SK-N-SH (cell line): Measurements from ENCODE around the gene GATC. TPM values are rescaled to one million over a fixed set of nuclear protein-coding genes. Genes with fewer than 3 reads are reported as not detected.

Experiments used
- CTCF ChIA-PET: fragments of 300-600, 350-600 bp; formaldehyde crosslinking; extraction: SDS; loops from one replicate; lab custom pipeline; 2021; lab: Yijun Ruan, JAX
- POLR2A ChIA-PET: fragments of 350-600 bp; sonication (Branson Sonifier 250); formaldehyde crosslinking; extraction: SDS; loops from one replicate; lab custom pipeline; 2020; ENCODE audit warnings: antibody characterized with exemption, inconsistent platforms; lab: Yijun Ruan, JAX
- DNase-seq: peaks from one replicate; pipeline ENCODE4 v3.0.0; 2012
- H2AFZ ChIP-seq: fragments of 200-600 bp; sonication (generic); 2 replicates; pipeline ENCODE4 v1.8.1; 2016; ENCODE audit warnings: antibody characterized with exemption, mild to moderate bottlenecking, low read depth
- H3F3A ChIP-seq: fragments of 200-600 bp; sonication (generic); replicated peaks from 2 replicates; pipeline ENCODE3; 2016; ENCODE audit warnings: antibody characterized with exemption, mild to moderate bottlenecking; ENCODE audit not compliant: insufficient read depth
- H3K27ac ChIP-seq, 2 experiments: fragments of 200-500 bp in 1 of 2; fragments of 200-600 bp in 1 of 2; sonication (Bioruptor generic) in 1 of 2; sonication (generic), shearing (Covaris generic) in 1 of 2; 2 replicates each; pipeline versions ENCODE4 v1.5.1 to v1.6.1; 2014 to 2016; ENCODE audit warnings: low read depth in 2 of 2, inconsistent platforms in 1 of 2, low read length in 1 of 2, mild to moderate bottlenecking in 1 of 2, mixed read lengths in 1 of 2
- H3K27me3 ChIP-seq: fragments of 200-600 bp; sonication (generic), shearing (Covaris generic); 2 replicates; pipeline ENCODE4 v1.6.1; 2016; ENCODE audit warnings: mixed run types; ENCODE audit not compliant: insufficient read depth
- H3K36me3 ChIP-seq, 2 experiments: fragments of 200-500 bp in 1 of 2; fragments of 200-600 bp in 1 of 2; sonication (Bioruptor generic) in 1 of 2; sonication (generic) in 1 of 2; replicated peaks in 1 of 2; 2 replicates each; pipeline versions ENCODE3 to v1.5.1; 2014 to 2016; ENCODE audit warnings: low read length in 1 of 2, mild to moderate bottlenecking in 1 of 2; ENCODE audit not compliant: insufficient read depth in 2 of 2, control insufficient read depth in 1 of 2
- H3K4me1 ChIP-seq, 2 experiments: fragments of 200-500 bp in 1 of 2; fragments of 200-600 bp in 1 of 2; sonication (Bioruptor generic) in 1 of 2; sonication (generic), shearing (Covaris generic) in 1 of 2; 2 replicates each; pipeline versions ENCODE4 v1.5.1 to v1.6.1; 2014 to 2016; ENCODE audit warnings: low read depth in 1 of 2, low read length in 1 of 2, mixed run types in 1 of 2; ENCODE audit not compliant: insufficient read depth in 2 of 2, control insufficient read depth in 1 of 2
- H3K4me2 ChIP-seq: fragments of 200-600 bp; sonication (generic), shearing (Covaris generic); 2 replicates; pipeline ENCODE4 v1.6.1; 2017; ENCODE audit warnings: mixed run types
- H3K4me3 ChIP-seq, 2 experiments: fragments of 200-500 bp in 1 of 2; fragments of 200-600 bp in 1 of 2; sonication (Bioruptor generic) in 1 of 2; sonication (generic), shearing (Covaris generic) in 1 of 2; 2 replicates each; pipeline versions ENCODE4 v1.5.1 to v1.8.1; 2014 to 2016; ENCODE audit warnings: low read depth in 2 of 2, inconsistent platforms in 1 of 2, low read length in 1 of 2, mild to moderate bottlenecking in 1 of 2, mixed read lengths in 1 of 2, moderate library complexity in 1 of 2
- H3K79me2 ChIP-seq: fragments of 200-600 bp; sonication (generic); 2 replicates; pipeline ENCODE4 v1.8.1; 2017; ENCODE audit warnings: mild to moderate bottlenecking; ENCODE audit not compliant: insufficient read depth
- H3K9ac ChIP-seq: fragments of 200-600 bp; sonication (generic); 2 replicates; pipeline ENCODE4 v1.6.1; 2017; ENCODE audit warnings: mixed run types
- H3K9me2 ChIP-seq: fragments of 200-600 bp; sonication (generic); 2 replicates; pipeline ENCODE4 v1.6.1; 2017; ENCODE audit warnings: mixed run types
- H3K9me3 ChIP-seq: fragments of 200-600 bp; sonication (generic); 2 replicates; pipeline ENCODE4 v1.6.1; 2017; ENCODE audit warnings: mixed run types, mild to moderate bottlenecking, moderate library complexity
- H4K20me1 ChIP-seq: fragments of 200-600 bp; sonication (generic); 2 replicates; pipeline ENCODE4 v1.6.1; 2017; ENCODE audit warnings: mild to moderate bottlenecking, mixed run types; ENCODE audit not compliant: insufficient read depth
- FOSL2 ChIP-seq: IDR thresholded peaks from 2 replicates; pipeline ENCODE4 v1.4.0; 2012; ENCODE audit warnings: low read depth, mild to moderate bottlenecking, moderate library complexity, borderline replicate concordance
- GABPA ChIP-seq: IDR thresholded peaks from 2 replicates; pipeline ENCODE4 v1.4.0; 2012; ENCODE audit warnings: low read depth, mild to moderate bottlenecking
- IRF3 ChIP-seq: fragments of 150-350 bp; IDR thresholded peaks from 2 replicates; pipeline ENCODE4 v1.6.1; 2016; ENCODE audit warnings: mild to moderate bottlenecking, low read depth, low read length
- JUND ChIP-seq: IDR thresholded peaks from 2 replicates; pipeline ENCODE4 v1.4.0; 2012
- MAX ChIP-seq: IDR thresholded peaks from 2 replicates; pipeline ENCODE4 v1.4.0; 2012; ENCODE audit warnings: low read depth
- MEF2A ChIP-seq: IDR thresholded peaks from 2 replicates; pipeline ENCODE4 v1.4.0; 2012; ENCODE audit warnings: low read depth, borderline replicate concordance
- MXI1 ChIP-seq: IDR thresholded peaks from 2 replicates; pipeline ENCODE4 v1.6.1; 2012; ENCODE audit warnings: mild to moderate bottlenecking, low read depth, low read length, improper control_type of control experiment
- NFIC ChIP-seq: IDR thresholded peaks from 2 replicates; pipeline ENCODE4 v1.4.0; 2012; ENCODE audit warnings: borderline replicate concordance
- PBX3 ChIP-seq: IDR thresholded peaks from 2 replicates; pipeline ENCODE4; 2012
- POLR2AphosphoS5 ChIP-seq: IDR thresholded peaks from 2 replicates; pipeline ENCODE4 v1.6.1; 2012; ENCODE audit warnings: low read depth, low read length
- RCOR1 ChIP-seq: fragments of 150-350 bp; IDR thresholded peaks from 2 replicates; pipeline ENCODE4 v1.6.1; 2017; ENCODE audit warnings: antibody characterized with exemption, low read length
- RFX5 ChIP-seq: IDR thresholded peaks from 2 replicates; pipeline ENCODE4 v1.6.1; 2012; ENCODE audit warnings: mild to moderate bottlenecking, improper control_type of control experiment, low read length
- RXRA ChIP-seq: IDR thresholded peaks from 2 replicates; pipeline ENCODE4 v1.4.0; 2012; ENCODE audit warnings: low read depth, mild to moderate bottlenecking, borderline replicate concordance
- SIN3A ChIP-seq: IDR thresholded peaks from 2 replicates; pipeline ENCODE4 v1.6.1; 2012; ENCODE audit warnings: low read depth, mild to moderate bottlenecking, low read length, moderate library complexity, borderline replicate concordance
- SMC3 ChIP-seq: IDR thresholded peaks from 2 replicates; pipeline ENCODE4 v1.6.1; 2012; ENCODE audit warnings: low read depth, low read length, improper control_type of control experiment
- TAF1 ChIP-seq: IDR thresholded peaks from 2 replicates; pipeline ENCODE4 v1.6.1; 2012; ENCODE audit warnings: low read depth, mild to moderate bottlenecking, low read length, moderate library complexity, borderline replicate concordance
- TCF12 ChIP-seq: IDR thresholded peaks from 2 replicates; pipeline ENCODE4 v1.4.0; 2012
- TEAD4 ChIP-seq: IDR thresholded peaks from 2 replicates; pipeline ENCODE4 v1.4.0; 2012; ENCODE audit warnings: mild to moderate bottlenecking, borderline replicate concordance; ENCODE audit not compliant: insufficient read depth
- USF1 ChIP-seq: IDR thresholded peaks from 2 replicates; pipeline ENCODE4 v1.4.0; 2012; ENCODE audit warnings: low read depth, borderline replicate concordance
- USF2 ChIP-seq: fragments of 150-350 bp; IDR thresholded peaks from 2 replicates; pipeline ENCODE4 v1.6.1; 2017; ENCODE audit warnings: antibody characterized with exemption, low read length, low read depth, borderline replicate concordance
- WGBS: methylation state at CpG from one replicate; pipeline ENCODE4 v1.1.6; 2017; ENCODE audit warnings: low lambda C conversion rate; 5-methylcytosine and 5-hydroxymethylcytosine counted together
- polyA plus RNA-seq, 3 experiments: library from polyadenylated mRNA; depleted of rRNA; stranded (reverse); fragments of >200 nt; gene quantifications; 2 replicates each; pipeline ENCODE4 v1.2.3, GENCODE V29; 2012

Gene GATC
- polyA plus RNA-seq, 1 of the 3 experiments (the other 2 are of a cell fraction), result 10.6 TPM

GRCh38 chr12:120495186-120495730 is 49.0 kb downstream of the GATC start:
- Histone ChIP-seq H3K36me3 (peaks cover 23 to 29% of the 10 kb centered on the region in 2 experiments), H4K20me1 (peaks cover 25% of the 10 kb centered on the region), H3K9me3 (no peaks in the 10 kb centered on the region), H3K4me2 (peak overlapping the region; percentile 86), H2AFZ (peak overlapping the region; percentile 74), H3K27ac (peak overlapping the region in 1 of 2 experiments; percentile 51; a peak in 2 of 4 replicates), H3F3A (peaks cover 16% of the 10 kb centered on the region), H3K4me3 (peak overlapping the region; percentile 83 to 89), H3K79me2 (peaks cover 54% of the 10 kb centered on the region), H3K9ac (peak overlapping the region; percentile 50; the same call in 1 of the 2 replicates), H3K4me1 (peaks cover 0 to 11% of the 10 kb centered on the region in 2 experiments; a peak in 2 of 4 replicates), H3K27me3 (no peaks in the 10 kb centered on the region), H3K9me2 (no peaks in the 10 kb centered on the region)
- ChIA-PET CTCF (interaction anchor here (1.1 to 3.5 kb wide), 4 partner anchors 9 to 193 kb away, joined by 4 to 18 read pairs (median 4); partner anchors contain the start of genes SIRT4 and SRSF9), POLR2A (interaction anchor here (0.8 to 2.8 kb wide), 7 partner anchors 9 to 86 kb away, joined by 3 to 12 read pairs (median 4); partner anchors contain the start of genes POP5 and SRSF9)
- 29% methylated on average over 14 of the region's 17 CpGs for WGBS
- DNase-seq, result peak; percentile 23
- TF ChIP-seq MAX, result no peak
- no peak for TF ChIP-seq SMC3
- no peak for TF ChIP-seq JUND
- no peak for TF ChIP-seq RFX5
- TF ChIP-seq GABPA, result no peak

GRCh38 chr12:120495731-120496412 is 49.6 kb downstream of the GATC start, which contains the start of gene DYNLL1:
Gene DYNLL1 (plus strand): TSS chr12:120496113. CDS start chr12:120496422, 309 bp downstream.
- Histone ChIP-seq H3K9ac (peak within 1 kb of the TSS; percentile 81), H3K9me2 (no peaks in the 10 kb centered on the region), H3K36me3 (peaks cover 29 to 32% of the 10 kb centered on the region in 2 experiments), H3K79me2 (peaks cover 54% of the 10 kb centered on the region), H3K4me2 (peak within 1 kb of the TSS; percentile 86), H3K27me3 (no peaks in the 10 kb centered on the region), H3K9me3 (no peaks in the 10 kb centered on the region), H3F3A (peaks cover 21% of the 10 kb centered on the region), H2AFZ (peak within 1 kb of the TSS; percentile 74), H3K4me1 (peaks cover 0 to 11% of the 10 kb centered on the region in 2 experiments; a peak in 2 of 4 replicates), H4K20me1 (peaks cover 25% of the 10 kb centered on the region), H3K27ac (peak within 1 kb of the TSS; percentile 63 to 88; a peak in 3 of 4 replicates), H3K4me3 (peak within 1 kb of the TSS; percentile 83 to 89)
- DNase-seq, result peak; percentile 98
- POLR2A ChIA-PET, result interaction anchor here (0.8 to 2.8 kb wide), 14 partner anchors 9 to 85 kb away, joined by 3 to 12 read pairs (median 4); partner anchors contain the start of genes COX6A1, POP5 and SRSF9
- CTCF ChIA-PET, result interaction anchor here (1.0 to 3.5 kb wide), 6 partner anchors 10 to 29 kb away, joined by 3 to 18 read pairs (median 4); partner anchors contain the start of gene SRSF9
- 0% methylated on average over 13 of the region's 53 CpGs for WGBS
- peak; percentile 83; the same call in 1 of the 2 replicates for TF ChIP-seq SIN3A
- no peak for TF ChIP-seq RCOR1
- no peak for TF ChIP-seq MEF2A
- 0 out of 2 replicates have a peak, but pooled peaks have one; percentile 11 for TF ChIP-seq USF1
- peak; percentile 99 for TF ChIP-seq MXI1
- no peak for TF ChIP-seq NFIC
- no peak for TF ChIP-seq JUND
- TF ChIP-seq PBX3, result peak; percentile 43; the same call in 1 of the 2 replicates
- TF ChIP-seq RFX5, result peak; percentile 72; the same call in 1 of the 2 replicates
- TF ChIP-seq RXRA, result peak; percentile 95
- TF ChIP-seq MAX, result peak; percentile 66
- peak; percentile 80 for TF ChIP-seq IRF3
- no peak for TF ChIP-seq USF2
- peak; percentile 51; the same call in 1 of the 2 replicates for TF ChIP-seq TCF12
- peak; percentile 99 for TF ChIP-seq POLR2AphosphoS5
- no peak for TF ChIP-seq FOSL2
- TF ChIP-seq SMC3, result no peak
- TF ChIP-seq TAF1, result peak; percentile 96
- TF ChIP-seq TEAD4, result no peak
